NCI-H82 (cell line): ENCODE data around the gene TAMALIN.
A peak's percentile ranks its signal among the peaks of the same experiment; 100 is the strongest.

Source experiments
- DNase-seq: peaks from one replicate; lab custom pipeline; 2025; lab: John Stamatoyannopoulos, UW

TAMALIN gene

DNA sequence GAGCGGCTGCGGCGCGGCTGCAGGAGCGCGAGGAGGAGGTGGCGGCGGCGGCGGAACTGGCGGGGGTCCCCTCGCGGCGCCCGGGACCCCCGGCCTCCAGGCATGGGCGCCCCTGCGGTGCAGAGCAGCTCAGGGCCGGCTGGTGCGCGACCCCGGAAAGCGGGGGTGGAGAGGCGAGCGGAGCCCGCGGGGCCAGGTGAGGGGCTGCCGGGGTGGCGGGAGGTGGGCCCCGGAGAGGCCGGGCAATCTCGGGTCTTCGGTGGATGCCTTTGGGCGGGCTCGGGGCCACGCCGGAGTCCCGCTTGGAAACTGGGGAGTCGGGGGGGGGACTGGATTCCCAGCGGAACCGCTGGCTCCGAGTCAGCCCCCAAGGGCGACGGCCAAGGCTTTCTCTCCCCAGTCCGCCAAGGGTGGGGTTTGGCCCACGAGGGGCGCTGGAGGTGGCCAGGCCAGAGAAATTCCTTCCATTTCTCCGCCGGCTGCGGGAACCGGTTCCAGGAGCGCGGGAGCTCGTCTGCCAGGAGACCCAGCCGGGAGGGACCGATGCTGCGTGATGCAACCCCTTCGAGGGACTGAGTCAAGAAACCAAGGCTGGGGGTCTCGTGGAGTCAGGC is 30.6 kb downstream of the TAMALIN start:
- DNase-seq = peak; percentile 62

- no peak for DNase-seq
These were observed 31.7 kb downstream of the TAMALIN start for GRCh38 chr12:52038447-52038846.

GRCh38 chr12:52041035-52041434 is 34.3 kb downstream of the TAMALIN start:
- no peak for DNase-seq

GRCh38 chr12:52041695-52042123 is 35.0 kb downstream of the TAMALIN start:
- no peak for DNase-seq

DNA sequence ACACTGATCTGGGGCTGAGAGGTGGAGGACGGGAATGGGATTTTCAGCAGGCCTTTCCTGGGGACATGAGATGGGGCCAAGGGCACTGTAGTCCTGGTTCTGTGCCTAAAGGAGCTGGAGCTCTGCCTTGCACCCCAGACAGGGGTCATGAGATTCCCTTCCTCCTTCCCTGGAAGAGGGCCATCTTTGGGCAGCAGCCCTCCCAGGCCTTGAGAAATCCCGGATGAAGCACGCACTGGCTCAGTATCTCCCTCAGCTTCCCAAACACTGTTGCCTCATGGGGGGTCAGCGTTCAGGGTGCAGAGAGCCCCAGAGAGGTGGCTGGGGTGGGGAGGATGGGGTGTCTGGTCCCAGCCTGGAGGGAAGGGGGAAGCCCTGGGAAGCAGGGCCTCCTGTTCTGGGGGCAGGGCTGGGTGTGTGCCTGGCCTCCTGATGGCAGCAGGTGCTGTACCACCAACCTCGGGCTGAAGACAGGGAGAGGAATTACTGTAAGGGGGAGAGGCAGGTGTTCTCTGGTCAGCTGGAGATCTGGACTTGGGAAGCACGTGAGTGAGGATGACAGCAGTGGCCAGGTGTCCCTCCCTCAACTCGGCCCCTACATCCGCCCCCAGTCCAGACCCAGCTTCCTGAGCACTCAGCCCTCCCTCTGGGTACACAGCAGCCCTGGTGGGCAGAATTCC is 36.1 kb downstream of the TAMALIN start:
- no peak for DNase-seq

DNA sequence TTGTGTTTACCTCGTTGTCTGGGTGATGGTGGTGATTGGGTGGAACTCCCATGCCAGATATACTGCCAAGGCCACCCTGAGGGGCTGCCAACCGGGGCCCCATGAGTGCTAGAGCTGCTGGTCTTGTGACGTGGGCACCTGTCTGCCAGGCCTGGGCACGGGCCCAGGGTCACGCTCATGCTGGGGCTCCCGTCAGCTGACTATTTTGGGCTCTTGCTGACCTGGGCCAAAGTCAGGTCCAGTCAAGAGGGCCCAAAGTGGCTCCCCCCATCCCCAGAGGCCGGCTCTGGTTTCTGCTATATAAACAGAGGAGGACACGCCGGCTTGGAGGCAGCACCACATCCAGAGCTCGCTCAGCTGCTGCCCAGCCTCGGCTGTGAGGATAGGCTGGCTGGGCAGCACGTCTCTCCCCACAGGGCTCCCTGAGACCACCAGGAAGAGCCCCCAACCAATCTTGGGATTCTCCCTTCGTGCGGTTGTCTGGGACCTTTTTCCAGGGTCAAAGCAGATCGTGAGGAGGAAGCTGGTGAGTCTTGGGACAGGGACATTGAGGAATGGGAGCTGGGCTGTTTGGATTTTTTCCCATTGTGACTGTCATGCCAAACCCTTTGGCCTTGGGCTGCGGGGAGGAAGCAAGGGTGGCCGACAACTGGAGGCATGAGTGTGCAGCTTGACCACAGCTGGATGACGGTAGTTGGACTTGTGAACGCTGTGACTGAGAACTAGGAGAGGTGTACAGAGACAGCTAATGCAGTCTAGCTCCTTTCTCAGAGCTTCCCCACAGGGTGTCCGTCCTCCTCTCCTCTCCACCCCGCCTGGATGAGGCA is 36.9 kb downstream of the TAMALIN start:
- no peak for DNase-seq

- no peak for DNase-seq
These were observed 37.7 kb downstream of the TAMALIN start for GRCh38 chr12:52044292-52044983.

DNA sequence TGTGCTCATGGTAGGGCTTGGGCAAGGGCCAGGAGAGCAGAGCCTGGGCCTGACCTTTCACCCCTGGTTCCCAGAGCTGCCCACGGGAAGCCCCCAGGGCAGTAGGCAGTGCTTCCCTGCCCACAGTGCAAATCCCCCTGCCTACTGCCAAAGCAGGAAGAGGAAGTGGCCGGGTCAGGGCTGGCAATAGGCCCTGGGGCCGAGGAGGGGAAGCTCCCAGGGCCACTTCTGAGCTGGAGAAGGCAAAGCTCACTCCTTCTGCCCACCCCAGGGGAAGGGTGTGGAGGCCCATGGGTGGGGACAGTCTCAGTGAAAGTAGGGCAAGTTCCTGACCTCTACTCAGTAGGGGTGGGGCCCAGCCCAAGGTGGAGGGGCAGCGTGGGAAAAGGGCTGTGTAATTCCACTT is 39.1 kb downstream of the TAMALIN start:
- DNase-seq = no peak

DNA sequence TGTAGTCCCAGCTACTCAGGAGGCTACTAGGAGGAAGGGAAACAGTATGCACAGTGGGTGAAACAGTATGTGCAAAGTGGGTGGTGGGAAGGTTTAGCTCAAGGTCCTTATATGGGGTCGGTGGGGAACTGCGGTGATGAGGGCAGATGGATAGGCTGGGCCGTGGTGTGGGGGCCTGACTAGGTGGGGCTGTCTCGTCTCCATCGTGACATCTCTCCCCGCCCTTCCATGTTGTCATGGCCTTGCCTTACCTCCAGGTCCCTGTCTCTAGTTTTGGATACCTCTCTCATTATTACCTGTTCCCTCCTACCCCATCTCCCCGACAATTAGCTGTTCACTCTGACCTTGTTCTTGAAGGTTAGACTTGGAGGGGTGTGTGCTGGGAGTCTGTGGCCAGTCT is 40.1 kb downstream of the TAMALIN start:
- no peak for DNase-seq

DNA sequence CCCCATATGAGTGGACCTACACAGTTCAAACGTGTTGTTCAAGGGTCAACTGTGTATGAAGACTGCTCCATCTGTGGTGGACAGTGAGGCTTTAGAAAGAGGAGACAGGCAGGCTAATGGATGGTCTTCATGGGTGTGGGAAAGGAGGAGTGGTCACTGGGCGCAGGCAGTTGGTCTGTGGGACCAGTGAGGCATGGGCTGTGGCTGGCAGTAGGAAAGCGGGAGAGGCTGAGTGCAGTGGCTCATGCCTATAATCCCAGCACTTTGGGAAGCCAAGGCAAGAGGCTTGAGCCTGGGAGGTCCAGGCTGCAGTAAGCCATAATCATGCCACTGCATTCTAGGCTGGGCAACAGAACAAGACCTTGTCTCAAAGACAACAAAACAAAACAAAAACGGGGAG is 42.5 kb downstream of the TAMALIN start:
- no peak for DNase-seq

DNA sequence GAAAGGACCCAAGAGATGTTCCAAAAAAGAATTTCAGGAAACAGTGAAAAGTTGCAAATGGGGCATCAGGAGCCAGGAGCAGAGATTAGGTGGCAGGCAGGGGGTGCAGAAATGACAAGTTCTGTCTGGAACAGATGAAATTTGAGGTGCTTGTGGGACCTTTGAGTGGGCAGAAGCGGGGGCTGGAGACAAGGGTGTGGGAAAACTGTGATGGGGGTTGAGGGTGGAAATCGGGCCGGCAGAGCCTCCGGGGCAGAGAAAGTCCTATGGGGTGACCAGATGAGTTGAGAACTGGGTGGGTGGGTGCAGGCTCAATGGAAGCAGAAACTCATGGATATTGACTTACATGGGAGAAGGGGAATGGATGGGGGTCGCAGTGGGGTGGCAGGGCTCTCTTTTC is 42.9 kb downstream of the TAMALIN start:
- no peak for DNase-seq

DNA sequence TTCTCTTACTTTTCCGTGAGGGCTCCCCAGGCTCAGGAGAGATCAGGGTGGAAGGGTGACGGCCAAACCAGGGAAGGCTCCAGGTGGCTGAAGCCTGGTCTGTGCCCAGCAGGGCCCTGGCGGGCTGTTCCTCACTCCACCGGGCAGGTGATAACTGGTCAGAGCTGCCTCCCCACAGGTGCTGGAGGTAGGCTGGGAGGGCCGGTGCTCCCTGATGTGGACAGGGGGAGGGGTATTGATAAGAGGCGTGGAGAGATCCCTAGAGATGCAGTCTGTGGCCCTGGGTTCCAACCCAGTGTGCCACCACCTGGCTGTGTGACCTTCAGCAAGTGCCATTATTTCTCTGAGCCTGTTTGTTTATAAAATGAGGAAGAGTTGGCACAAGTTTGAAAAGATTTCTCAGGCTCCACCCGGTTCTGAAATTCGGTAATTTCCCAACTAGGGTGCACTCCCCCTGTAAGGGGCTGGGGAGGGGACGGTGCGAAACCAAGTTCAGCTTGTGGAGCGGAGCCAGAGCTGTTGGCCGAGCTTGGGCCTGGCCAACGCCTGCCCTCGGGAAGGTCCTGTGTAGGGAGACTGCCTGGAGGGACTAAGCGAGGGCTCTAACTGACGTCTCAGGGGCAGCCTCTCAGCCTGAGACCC is 43.5 kb downstream of the TAMALIN start:
- DNase-seq = no peak

DNA sequence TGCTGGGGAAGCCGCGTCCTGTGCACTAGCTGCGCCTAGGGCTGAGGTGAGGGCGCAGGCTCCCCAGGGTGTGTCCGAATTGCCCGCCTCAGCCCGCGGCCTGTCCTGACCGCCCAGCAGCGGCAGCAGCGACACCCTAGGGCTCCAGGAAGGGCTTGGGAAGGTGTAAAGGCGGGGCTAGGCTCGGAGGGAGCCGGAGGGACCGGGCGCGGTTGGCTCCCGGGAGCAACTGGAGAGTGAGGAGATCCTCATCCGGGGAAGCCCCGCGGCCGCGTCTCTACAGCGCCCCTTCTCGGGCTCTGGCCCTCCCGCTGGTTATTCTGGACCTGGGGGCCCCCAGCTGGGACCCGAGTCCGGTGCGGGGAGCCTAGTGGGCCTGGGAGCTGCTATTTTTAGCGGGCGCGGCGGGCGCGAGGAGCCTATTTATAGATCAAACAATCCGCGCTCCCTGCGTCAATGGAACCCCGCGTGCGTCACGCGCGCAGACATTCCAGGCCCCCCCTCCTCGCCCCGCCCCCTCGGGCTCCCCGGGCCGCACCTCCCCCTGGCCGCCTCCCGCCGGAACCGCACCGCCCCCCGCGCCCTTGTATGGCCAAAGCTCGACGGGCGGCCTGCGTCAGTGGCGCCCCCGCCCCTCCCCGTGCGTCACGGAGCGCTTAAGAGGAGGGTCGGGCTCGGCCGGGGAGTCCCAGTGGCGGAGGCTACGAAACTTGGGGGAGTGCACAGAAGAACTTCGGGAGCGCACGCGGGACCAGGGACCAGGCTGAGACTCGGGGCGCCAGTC is 44.2 kb downstream of the TAMALIN start, which contains the start of gene NR4A1:
TSS of gene NR4A1 (plus strand) at position 685 of the 784 bp plus-strand sequence. CDS start 2,887 bp downstream, outside the sequence.
- DNase-seq = peak; percentile 96

DNA sequence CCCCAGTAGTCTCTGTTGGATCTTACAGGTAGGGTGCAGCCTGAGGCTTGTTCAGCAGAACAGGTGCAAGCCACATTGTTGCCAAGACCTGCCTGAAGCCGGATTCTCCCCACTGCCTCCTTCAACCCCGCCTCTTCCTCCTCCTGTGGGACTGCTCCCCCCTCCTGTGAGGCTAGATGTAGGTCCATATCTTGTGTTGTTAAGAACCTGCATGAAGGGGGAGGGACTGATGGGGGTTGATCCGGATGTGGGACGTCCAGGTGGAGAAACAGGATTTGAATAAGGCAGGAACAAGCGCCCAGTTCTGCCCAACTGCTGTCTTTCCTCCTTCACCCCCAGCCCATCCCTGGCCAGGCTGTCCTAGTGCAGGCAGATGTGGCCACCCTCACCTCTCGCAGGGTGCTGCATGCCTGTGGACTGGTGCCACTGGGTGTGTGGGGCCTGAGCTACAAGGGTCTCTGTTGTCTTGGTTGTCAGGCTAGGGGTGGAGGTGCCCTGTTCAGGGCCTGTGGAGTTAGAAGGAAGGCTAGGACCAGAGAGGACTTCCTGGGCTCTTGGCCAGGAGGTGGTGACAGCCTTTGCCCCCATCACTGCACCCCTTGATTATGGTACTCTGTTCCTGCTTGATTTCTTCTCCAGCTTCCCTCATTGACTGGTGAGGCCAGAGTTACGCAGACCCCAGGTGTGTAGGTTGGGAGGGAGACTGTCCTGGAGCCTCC is 45.9 kb downstream of the TAMALIN start:
- DNase-seq = no peak

GRCh38 chr12:52053536-52054209 is 46.9 kb downstream of the TAMALIN start:
- no peak for DNase-seq

GRCh38 chr12:52054231-52054832 is 47.6 kb downstream of the TAMALIN start:
- DNase-seq = no peak

GRCh38 chr12:52054833-52055730 is 48.3 kb downstream of the TAMALIN start:
- DNase-seq = no peak
